CD4-positive, alpha-beta T cell (primary cell): Measurements from ENCODE around the gene STMN3. TPM values are rescaled to one million over a fixed set of nuclear protein-coding genes. Genes with fewer than 3 reads are reported as not detected.
A peak's percentile ranks its signal among the peaks of the same experiment; 100 is the strongest.
"Not testable (repeated sequence)": the region's sequence is repeated elsewhere in the genome, so short reads cannot be mapped to it uniquely, and the experiment has no call there.

Source experiments
- ATAC-seq: fragments of 200-7000 bp; cut with Tn5 transposase; one replicate; pipeline ENCODE4 v1.10.0; 2022; ENCODE audit warnings: mild to moderate bottlenecking; ENCODE audit not compliant: poor library complexity
- CTCF ChIA-PET: fragments of 350-600 bp; sonication (Branson Sonifier 250); formaldehyde crosslinking; loops from one replicate; lab custom pipeline; 2021; ENCODE audit warnings: antibody characterized with exemption, inconsistent platforms; lab: Charles Lee
- POLR2A ChIA-PET: fragments of 350-600 bp; sonication (Branson Sonifier 250); formaldehyde crosslinking; loops from one replicate; lab custom pipeline; 2021; ENCODE audit warnings: antibody characterized with exemption, inconsistent platforms; lab: Charles Lee
- DNase-seq, 14 experiments: peaks; one replicate each; pipeline ENCODE4 v3.0.0-alpha.2; 2013 to 2020; ENCODE audit warnings: mixed read lengths in 2 of 14
- H3K27ac ChIP-seq, 2 donors: one replicate each; pipeline versions ENCODE4 v1.5.1 to v1.7.0; 2013; ENCODE audit warnings: low read length in 2 of 2, low read depth in 1 of 2, mild to moderate bottlenecking in 1 of 2
- H3K27me3 ChIP-seq, 2 experiments: 1 replicate in 1 of 2; 2 replicates in 1 of 2; pipeline versions ENCODE4 v1.6.1 to v1.7.0; 2013; ENCODE audit warnings: low read length in 2 of 2, control low read depth in 1 of 2, mild to moderate bottlenecking in 1 of 2, moderate library complexity in 1 of 2; ENCODE audit not compliant: insufficient read depth in 2 of 2, control insufficient read depth in 1 of 2
- H3K36me3 ChIP-seq: one replicate; pipeline ENCODE4 v1.6.1; 2013; ENCODE audit warnings: low read length, control low read depth; ENCODE audit not compliant: insufficient read depth
- H3K4me1 ChIP-seq: one replicate; pipeline ENCODE4 v1.6.1; 2013; ENCODE audit warnings: low read length, control low read depth; ENCODE audit not compliant: insufficient read depth
- H3K4me3 ChIP-seq: one replicate; pipeline ENCODE4 v1.5.1; 2013; ENCODE audit warnings: mild to moderate bottlenecking, low read length, moderate library complexity
- H3K9me3 ChIP-seq, 2 experiments: 1 replicate in 1 of 2; 2 replicates in 1 of 2; pipeline versions ENCODE4 v1.6.1 to v1.7.0; 2013; ENCODE audit warnings: low read length in 2 of 2, mild to moderate bottlenecking in 2 of 2, control low read depth in 1 of 2, moderate library complexity in 1 of 2; ENCODE audit not compliant: control insufficient read depth in 1 of 2, insufficient read depth in 1 of 2
- H3K27ac Mint-ChIP-seq: one replicate; pipeline ENCODE4 v1.8.0; 2020; ENCODE audit warnings: mixed read lengths
- H3K27me3 Mint-ChIP-seq: one replicate; pipeline ENCODE4 v1.8.0; 2021; ENCODE audit warnings: mixed read lengths
- H3K36me3 Mint-ChIP-seq: one replicate; pipeline ENCODE4 v1.8.0; 2021; ENCODE audit warnings: low read depth, mixed read lengths
- H3K4me1 Mint-ChIP-seq: one replicate; pipeline ENCODE4 v1.8.0; 2021; ENCODE audit warnings: low read depth, mixed read lengths
- H3K4me3 Mint-ChIP-seq: one replicate; pipeline ENCODE4 v1.8.0; 2020; ENCODE audit warnings: mild to moderate bottlenecking, mixed read lengths
- H3K9me3 Mint-ChIP-seq: one replicate; pipeline ENCODE4 v1.8.0; 2020; ENCODE audit warnings: mixed read lengths
- CTCF ChIP-seq: fragments of 200-600 bp; IDR thresholded peaks from one replicate; pipeline ENCODE4 v1.8.0; 2022; ENCODE audit warnings: antibody characterized with exemption, mild to moderate bottlenecking
- intact Hi-C, 2 experiments: fragments of 100-400 bp; cut with DNase I in 1 of 2; cut with micrococcal nuclease in 1 of 2; formaldehyde crosslinking; loops; one replicate each; pipeline versions ENCODE4 v1.15.1 to v1.9.0; 2023 to 2025; cut with DNase I, micrococcal nuclease
- total RNA-seq, 174 experiments: library from RNA in 2 of 174; stranded (reverse) in 2 of 174; gene quantifications; one replicate each; pipeline ENCODE4 v1.2.3 and lab custom pipeline; 2021 to 2026

Gene STMN3
- total RNA-seq, 2 experiments from 2014 or later = 122 to 127 TPM

DNA sequence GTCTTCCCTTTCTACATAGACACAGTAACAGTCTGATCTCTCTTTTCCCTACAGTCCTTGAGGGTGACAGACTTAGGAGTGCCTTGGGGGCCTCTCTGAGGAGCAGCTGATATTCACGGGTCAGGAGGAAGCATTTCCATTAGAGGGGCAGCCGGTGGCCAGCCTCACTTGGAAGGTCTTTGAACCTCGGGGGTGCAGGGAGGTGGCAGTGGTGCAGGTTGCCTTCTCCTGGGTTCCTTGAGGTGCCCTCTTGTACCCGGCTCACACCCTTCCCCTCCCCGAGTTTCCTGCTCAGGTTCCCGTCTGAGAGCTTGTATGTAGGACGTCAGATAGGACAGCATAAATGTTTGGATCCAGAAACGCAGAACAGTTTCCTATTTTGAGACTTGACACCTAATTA lies 7.4 kb upstream of the STMN3 start:
- Mint-ChIP-seq H3K4me3 (peak overlapping the region; percentile 98), H3K9me3 (no peaks in the 10 kb centered on the region), H3K27me3 (no peaks in the 10 kb centered on the region), H3K27ac (no peak overlapping the region), H3K4me1 (peaks cover 26% of the 10 kb centered on the region), H3K36me3 (peaks cover 18% of the 10 kb centered on the region)
- Histone ChIP-seq H3K9me3 (no peaks in the 10 kb centered on the region), H3K4me3 (no peak overlapping the region), H3K4me1 (peaks cover 25% of the 10 kb centered on the region), H3K27ac (no peak overlapping the region), H3K36me3 (peaks cover 26% of the 10 kb centered on the region), H3K27me3 (no peaks in the 10 kb centered on the region)
- intact Hi-C loops = no loop called here
- CTCF ChIA-PET = no interaction called here
- POLR2A ChIA-PET = no interaction called here
- no peak for TF ChIP-seq CTCF
- no peak for ATAC-seq
- DNase-seq = no peak

DNA sequence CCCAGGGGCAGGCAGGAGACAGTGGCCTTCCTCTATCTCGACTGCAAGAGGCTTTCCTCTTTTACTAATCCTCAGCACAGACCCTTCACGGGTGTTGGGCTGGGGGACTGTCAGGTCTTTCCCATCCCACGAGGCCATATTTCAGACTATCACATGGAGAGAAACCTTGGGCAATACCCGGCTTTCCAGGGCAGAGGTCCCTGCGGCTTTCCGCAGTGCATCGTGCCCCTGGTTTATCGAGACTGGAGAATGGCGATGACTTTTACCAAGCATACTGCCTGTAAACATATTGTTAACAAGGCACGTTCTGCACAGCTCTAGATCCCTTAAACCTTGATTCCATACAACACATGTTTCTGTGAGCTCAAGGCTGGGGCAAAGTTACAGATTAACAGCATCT lies 7.0 kb upstream of the STMN3 start:
- H3K9me3 ChIP-seq, ATAC-seq, H3K9me3 Mint-ChIP-seq, H3K4me3 ChIP-seq, H3K27ac ChIP-seq, H3K27me3 ChIP-seq, CTCF ChIA-PET, H3K27me3 Mint-ChIP-seq, intact Hi-C loops, POLR2A ChIA-PET, H3K27ac Mint-ChIP-seq, DNase-seq: not testable (repeated sequence)
- Mint-ChIP-seq H3K4me3 (peak overlapping the region; percentile 98), H3K36me3 (peaks cover 18% of the 10 kb centered on the region), H3K4me1 (peaks cover 26% of the 10 kb centered on the region)
- Histone ChIP-seq H3K4me1 (peaks cover 29% of the 10 kb centered on the region), H3K36me3 (peaks cover 25% of the 10 kb centered on the region)

DNA sequence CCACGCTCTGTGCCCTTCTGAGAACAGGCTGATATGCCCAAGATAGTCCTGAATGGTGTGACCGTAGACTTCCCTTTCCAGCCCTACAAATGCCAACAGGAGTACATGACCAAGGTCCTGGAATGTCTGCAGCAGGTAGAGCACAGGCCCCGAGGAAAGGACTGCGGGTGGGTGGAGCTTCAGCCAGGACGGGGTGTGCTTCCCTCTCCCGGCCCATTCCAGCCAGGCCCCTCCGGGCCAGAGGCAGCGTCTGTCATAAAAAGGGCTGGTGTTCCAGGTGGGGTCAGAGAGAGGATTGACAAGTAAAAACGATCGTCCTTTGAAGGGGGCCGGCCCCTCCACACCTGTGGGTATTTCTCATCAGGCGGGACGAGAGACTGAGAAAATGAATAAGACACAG lies 6.1 kb upstream of the STMN3 start:
- POLR2A ChIA-PET = no interaction called here
- ATAC-seq = no peak
- no peak overlapping the region for H3K27ac Mint-ChIP-seq

More for the DNA sequence above, 6.1 kb upstream of the STMN3 start:
- CTCF ChIA-PET = no interaction called here
- Mint-ChIP-seq H3K9me3 (no peaks in the 10 kb centered on the region), H3K4me3 (peak overlapping the region; percentile 98), H3K36me3 (peaks cover 18% of the 10 kb centered on the region), H3K4me1 (peaks cover 32% of the 10 kb centered on the region), H3K27me3 (no peaks in the 10 kb centered on the region)
- Histone ChIP-seq H3K27ac (no peak overlapping the region), H3K4me3 (no peak overlapping the region), H3K4me1 (peaks cover 37% of the 10 kb centered on the region), H3K27me3 (no peaks in the 10 kb centered on the region), H3K36me3 (peaks cover 25% of the 10 kb centered on the region), H3K9me3 (no peaks in the 10 kb centered on the region)
- intact Hi-C loops = loop anchor here (2.0 to 10.0 kb wide), 7 partner anchors 17 to 598 kb away; partner anchors contain the start of genes ABHD16B (in 1 of the 2), ARFRP1 (in 1 of the 2), LIME1 (in 1 of the 2) and PCMTD2 (in 1 of the 2)
- no peak for TF ChIP-seq CTCF
- DNase-seq = no peak
